Thoracic aorta (tissue), 2 donors: ENCODE data around the gene KRT3. TPM values are rescaled to one million over a fixed set of nuclear protein-coding genes. Genes with fewer than 3 reads are reported as not detected.

Experiments used
- ATAC-seq: fragments of 150-250 bp; one replicate; pipeline ENCODE4 v1.8.0; 2017; ENCODE audit warnings: low read depth; ENCODE audit not compliant: insufficient number of reproducible peaks, low FRiP score
- DNase-seq: peaks from one replicate; pipeline ENCODE4 v3.0.0-alpha.2; 2020; ENCODE audit warnings: low spot score
- H3K27ac ChIP-seq, 2 donors: fragments of 200-600 bp; sonication (generic); 1 replicate in 1 of 2; 2 replicates in 1 of 2; pipeline ENCODE4 v1.5.1; 2016; ENCODE audit warnings: mild to moderate bottlenecking in 2 of 2, moderate library complexity in 2 of 2
- H3K27me3 ChIP-seq: fragments of 200-600 bp; sonication (generic); replicated peaks from 2 replicates; pipeline ENCODE4 v1.6.0; 2016; ENCODE audit warnings: mild to moderate bottlenecking; ENCODE audit not compliant: insufficient read depth
- H3K36me3 ChIP-seq: fragments of 200-600 bp; sonication (generic); one replicate; pipeline ENCODE4 v1.5.1; 2016
- H3K4me1 ChIP-seq, 2 donors: fragments of 200-600 bp; sonication (generic); 1 replicate in 1 of 2; 2 replicates in 1 of 2; pipeline versions ENCODE4 v1.5.1 to v1.6.0; 2016; ENCODE audit warnings: low read depth in 2 of 2, mild to moderate bottlenecking in 1 of 2; ENCODE audit not compliant: control insufficient read depth in 1 of 2
- H3K4me3 ChIP-seq: fragments of 200-600 bp; sonication (generic); 2 replicates; pipeline ENCODE4 v1.5.1; 2016; ENCODE audit warnings: mild to moderate bottlenecking
- H3K9me3 ChIP-seq: fragments of 200-600 bp; sonication (generic); 2 replicates; pipeline ENCODE4 v1.5.1; 2016
- total RNA-seq, 2 donors: library from RNA; depleted of rRNA; stranded (reverse); fragments of >200 nt; gene quantifications; one replicate each; pipeline versions ENCODE4 v1.1.0 to v1.2.3, GENCODE V29; 2016
- TF ChIP-seq, protein P1 (sequence below): fragments of 200-600 bp; sonication (generic); IDR thresholded peaks from one replicate; pipeline ENCODE4 v1.5.1; 2019; ENCODE audit warnings: antibody characterized with exemption

Gene KRT3
- total RNA-seq, 2 donors from 2014 or later = not detected

DNA sequence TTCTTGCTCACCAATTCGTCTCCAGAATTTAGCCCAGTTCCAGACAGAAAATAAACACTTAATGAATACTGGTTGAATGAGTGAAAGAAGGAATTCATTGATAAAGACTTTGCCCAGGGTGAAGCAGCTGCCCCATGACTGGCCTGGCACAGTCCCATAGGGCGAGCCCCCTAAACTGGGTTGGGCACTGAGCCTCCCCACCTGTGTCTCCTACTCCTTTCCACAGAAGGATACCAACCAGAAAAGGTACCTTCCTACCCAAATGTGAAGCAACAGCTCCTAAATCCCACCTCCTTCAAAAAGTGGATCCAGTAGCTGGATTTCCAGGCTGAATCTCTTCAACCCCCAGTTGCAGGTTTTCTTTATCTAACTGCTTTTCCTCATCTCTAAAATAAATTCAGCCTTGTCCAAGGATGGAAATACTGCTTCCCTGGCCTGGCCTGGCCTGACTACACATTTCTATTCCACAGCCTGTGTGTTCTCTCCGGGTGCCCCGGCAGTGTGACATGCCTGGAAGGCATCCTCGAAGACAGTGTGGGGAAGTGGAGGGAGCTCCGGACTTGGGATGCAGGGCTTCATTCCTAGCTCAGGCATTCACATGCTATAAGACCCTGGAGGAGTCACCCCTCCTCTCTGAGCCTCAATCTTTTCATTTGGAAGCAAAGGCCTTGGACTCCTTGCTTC is 7.6 kb downstream of the KRT3 start:
- H3K36me3 ChIP-seq = no peaks in the 10 kb centered on the region
- no peak overlapping the region for H3K4me3 ChIP-seq
- TF ChIP-seq, protein P1, sequence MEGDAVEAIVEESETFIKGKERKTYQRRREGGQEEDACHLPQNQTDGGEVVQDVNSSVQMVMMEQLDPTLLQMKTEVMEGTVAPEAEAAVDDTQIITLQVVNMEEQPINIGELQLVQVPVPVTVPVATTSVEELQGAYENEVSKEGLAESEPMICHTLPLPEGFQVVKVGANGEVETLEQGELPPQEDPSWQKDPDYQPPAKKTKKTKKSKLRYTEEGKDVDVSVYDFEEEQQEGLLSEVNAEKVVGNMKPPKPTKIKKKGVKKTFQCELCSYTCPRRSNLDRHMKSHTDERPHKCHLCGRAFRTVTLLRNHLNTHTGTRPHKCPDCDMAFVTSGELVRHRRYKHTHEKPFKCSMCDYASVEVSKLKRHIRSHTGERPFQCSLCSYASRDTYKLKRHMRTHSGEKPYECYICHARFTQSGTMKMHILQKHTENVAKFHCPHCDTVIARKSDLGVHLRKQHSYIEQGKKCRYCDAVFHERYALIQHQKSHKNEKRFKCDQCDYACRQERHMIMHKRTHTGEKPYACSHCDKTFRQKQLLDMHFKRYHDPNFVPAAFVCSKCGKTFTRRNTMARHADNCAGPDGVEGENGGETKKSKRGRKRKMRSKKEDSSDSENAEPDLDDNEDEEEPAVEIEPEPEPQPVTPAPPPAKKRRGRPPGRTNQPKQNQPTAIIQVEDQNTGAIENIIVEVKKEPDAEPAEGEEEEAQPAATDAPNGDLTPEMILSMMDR = no peak
- DNase-seq = no peak
- no peak for ATAC-seq
- no peaks in the 10 kb centered on the region for H3K9me3 ChIP-seq
- no peaks in the 10 kb centered on the region for H3K27me3 ChIP-seq
- H3K4me1 ChIP-seq = no peaks in the 10 kb centered on the region
- H3K27ac ChIP-seq = no peak overlapping the region

DNA sequence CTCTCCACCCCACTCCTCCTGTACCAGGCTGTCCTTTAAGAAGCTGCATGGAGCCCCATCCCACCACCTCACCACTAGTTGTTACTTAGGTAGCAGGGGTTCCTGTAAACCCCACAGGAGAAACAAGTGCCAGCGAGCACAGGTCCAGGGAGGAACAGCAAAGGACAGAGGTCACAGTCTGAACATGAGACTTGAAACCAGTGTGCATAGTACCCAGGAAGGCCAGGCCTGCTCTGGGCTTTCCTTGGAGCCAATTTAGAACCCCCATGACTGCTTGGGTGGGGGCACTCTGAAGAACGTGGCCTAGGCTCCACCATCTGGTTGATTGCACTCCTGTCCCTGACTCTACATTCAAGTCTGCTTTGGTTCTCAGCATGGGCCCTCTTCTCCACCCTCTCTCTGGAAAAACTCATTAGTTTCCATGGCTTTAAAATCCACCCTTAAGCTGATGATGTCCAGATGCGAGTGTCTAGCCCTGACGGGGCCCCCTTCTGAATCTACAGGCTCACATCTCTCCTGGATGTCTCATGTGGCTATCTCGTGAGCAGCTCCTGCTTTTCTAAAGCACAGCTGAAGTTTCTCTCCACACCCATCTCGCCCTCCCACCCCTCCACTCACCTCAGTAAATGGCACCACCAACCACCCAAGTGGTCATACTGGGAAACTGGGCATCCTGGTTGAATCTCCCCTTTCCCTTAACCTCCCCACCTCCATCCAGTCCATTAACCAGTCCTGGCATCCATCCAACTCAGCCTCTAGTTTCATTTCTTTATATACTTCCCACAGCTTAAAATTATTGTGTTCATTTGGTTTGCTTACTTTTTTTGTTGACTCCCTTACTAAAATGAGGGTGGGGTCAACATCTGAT is 8.4 kb downstream of the KRT3 start:
- ATAC-seq (no peak), DNase-seq (no peak)
- Histone ChIP-seq H3K27ac (no peak overlapping the region), H3K4me1 (no peaks in the 10 kb centered on the region), H3K9me3 (no peaks in the 10 kb centered on the region), H3K4me3 (no peak overlapping the region), H3K36me3 (no peaks in the 10 kb centered on the region), H3K27me3 (no peaks in the 10 kb centered on the region)
- TF ChIP-seq, protein P1 = no peak

DNA sequence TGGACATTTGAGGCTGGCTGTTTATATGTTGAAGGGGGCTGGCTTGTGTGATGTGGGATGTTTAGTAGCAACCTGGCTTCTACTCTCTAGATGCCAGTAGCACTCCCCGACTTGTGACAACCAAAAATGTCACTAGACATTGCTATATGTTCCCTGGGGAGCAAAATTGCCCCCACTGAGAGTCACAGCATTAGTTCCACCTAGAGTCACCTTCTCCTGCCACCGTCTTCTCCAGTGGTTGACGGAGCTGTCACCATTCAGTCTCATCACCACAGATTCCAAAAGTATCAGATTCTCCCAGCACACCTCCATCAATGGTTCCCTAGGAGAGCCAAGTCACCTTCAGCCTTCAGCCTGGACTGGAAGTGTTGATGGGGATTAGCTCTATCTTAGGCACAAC is 11.0 kb downstream of the KRT3 start:
- no peaks in the 10 kb centered on the region for H3K27me3 ChIP-seq
- ATAC-seq (no peak), DNase-seq (no peak)
- TF ChIP-seq, protein P1 = no peak
- no peaks in the 10 kb centered on the region for H3K9me3 ChIP-seq
- no peaks in the 10 kb centered on the region for H3K36me3 ChIP-seq
- H3K4me1 ChIP-seq = no peaks in the 10 kb centered on the region
- H3K27ac ChIP-seq = no peak overlapping the region
- no peak overlapping the region for H3K4me3 ChIP-seq

DNA sequence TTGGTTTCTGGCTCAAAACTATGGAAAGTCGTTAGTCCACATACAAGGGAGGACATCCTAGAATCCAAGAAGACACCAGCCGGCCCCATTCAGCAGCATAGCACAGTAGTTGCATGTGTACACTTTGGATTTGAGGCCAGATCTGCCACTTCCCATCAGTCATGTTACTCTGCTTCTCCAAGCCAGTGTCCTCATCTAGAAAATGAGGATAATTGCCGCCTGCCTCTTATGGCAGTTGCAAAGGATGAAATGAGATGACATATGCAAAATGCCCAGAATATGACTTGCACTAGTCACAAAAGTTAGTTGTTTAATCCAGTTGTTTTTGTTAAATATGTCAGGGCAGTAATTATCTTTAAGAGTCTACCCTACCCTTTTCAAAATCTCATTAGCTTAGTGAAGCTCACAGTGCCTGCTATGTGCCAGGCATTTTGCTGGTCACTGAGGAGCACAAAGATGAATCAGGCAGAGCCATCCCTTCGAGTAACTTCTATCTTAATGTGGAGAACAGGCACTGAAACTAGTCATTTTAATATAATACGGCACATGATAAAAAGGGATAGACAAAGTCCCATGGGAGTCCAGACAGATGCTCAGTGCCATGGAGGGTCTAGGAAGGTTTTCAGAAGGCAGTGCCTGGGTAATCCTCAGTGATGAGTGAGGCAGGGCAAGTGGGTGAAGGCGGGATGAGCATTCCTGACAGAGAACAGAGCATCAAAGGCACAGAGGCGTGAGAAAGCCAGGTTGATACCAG is 12.2 kb downstream of the KRT3 start:
- TF ChIP-seq, protein P1 = no peak
- Histone ChIP-seq H3K36me3 (no peaks in the 10 kb centered on the region), H3K4me1 (no peaks in the 10 kb centered on the region), H3K27me3 (no peaks in the 10 kb centered on the region), H3K27ac (no peak overlapping the region), H3K4me3 (no peak overlapping the region), H3K9me3 (no peaks in the 10 kb centered on the region)
- DNase-seq (no peak), ATAC-seq (no peak)

DNA sequence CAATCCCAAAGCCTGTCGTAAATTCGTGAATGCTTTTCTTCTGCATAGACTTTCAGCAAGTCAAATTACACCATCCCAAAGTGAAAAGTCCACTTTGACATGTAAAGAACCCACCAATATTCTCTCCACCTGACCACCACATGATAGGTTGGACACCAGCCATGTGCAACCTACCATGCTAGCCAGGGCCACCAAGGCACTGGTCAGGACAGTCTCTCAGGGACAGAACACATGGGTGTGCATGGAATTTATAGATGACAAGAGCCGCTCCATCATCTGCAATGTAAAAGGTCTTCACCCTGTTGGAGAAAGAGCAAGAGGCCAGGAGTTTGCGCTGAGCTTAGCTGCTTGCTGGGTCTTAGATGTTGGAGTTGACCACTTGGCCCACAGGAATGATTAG is 13.4 kb downstream of the KRT3 start:
- no peak for DNase-seq
- Histone ChIP-seq H3K36me3 (no peaks in the 10 kb centered on the region), H3K4me1 (no peaks in the 10 kb centered on the region), H3K27ac (no peak overlapping the region), H3K27me3 (no peaks in the 10 kb centered on the region), H3K4me3 (no peak overlapping the region), H3K9me3 (no peaks in the 10 kb centered on the region)
- ATAC-seq = no peak
- TF ChIP-seq, protein P1 = no peak
